Epithelial cell of proximal tubule (primary cell): ENCODE data around the gene COL5A2. TPM values are rescaled to one million over a fixed set of nuclear protein-coding genes. Genes with fewer than 3 reads are reported as not detected.

Source experiments
- DNase-seq: peaks from one replicate; pipeline ENCODE4 v3.0.0-alpha.2; 2011; ENCODE audit warnings: low read depth
- H3K4me3 ChIP-seq: 2 replicates; pipeline ENCODE4 v1.5.1; 2011; ENCODE audit warnings: low read depth, mild to moderate bottlenecking, low read length
- CTCF ChIP-seq: conservative IDR thresholded peaks from 2 replicates; pipeline ENCODE4 v1.5.1; 2012; ENCODE audit warnings: low read depth, mild to moderate bottlenecking, low read length
- total RNA-seq: library from RNA; depleted of rRNA; stranded (reverse); fragments of >200 nt; gene quantifications from 2 replicates; pipeline ENCODE4 v1.2.3, GENCODE V29; 2015

The COL5A2 gene
- total RNA-seq, 1 donor from 2014 or later, result 32.7 TPM

DNA sequence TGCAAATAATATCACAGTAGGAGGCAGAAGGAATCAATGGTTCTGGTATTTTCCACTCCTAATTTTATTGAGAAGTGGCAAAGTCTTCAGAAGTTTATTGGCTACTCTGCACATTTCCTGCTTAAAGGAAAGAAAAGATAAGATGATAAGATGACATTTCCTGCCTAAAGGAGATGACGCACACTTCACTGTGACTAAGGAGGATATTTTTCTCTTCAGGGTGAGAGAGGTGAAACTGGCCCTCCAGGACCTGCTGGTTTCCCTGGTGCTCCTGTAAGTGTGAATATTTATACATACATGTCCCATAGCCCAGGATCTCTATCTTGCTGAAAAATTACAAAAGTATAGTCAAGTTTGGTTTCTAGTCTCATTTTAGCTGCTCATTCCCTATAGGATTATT lies 177.5 kb downstream of the COL5A2 start:
- TF ChIP-seq CTCF, result no peak
- no peak overlapping the region for H3K4me3 ChIP-seq
- no peak for DNase-seq

- no peak overlapping the region for H3K4me3 ChIP-seq
- TF ChIP-seq CTCF, result no peak
- no peak for DNase-seq
These were observed 179.3 kb downstream of the COL5A2 start for GRCh38 chr2:189000221-189000620.

GRCh38 chr2:188997263-188997662 lies 182.3 kb downstream of the COL5A2 start:
- no peak overlapping the region for H3K4me3 ChIP-seq
- TF ChIP-seq CTCF, result no peak
- DNase-seq, result no peak

DNA sequence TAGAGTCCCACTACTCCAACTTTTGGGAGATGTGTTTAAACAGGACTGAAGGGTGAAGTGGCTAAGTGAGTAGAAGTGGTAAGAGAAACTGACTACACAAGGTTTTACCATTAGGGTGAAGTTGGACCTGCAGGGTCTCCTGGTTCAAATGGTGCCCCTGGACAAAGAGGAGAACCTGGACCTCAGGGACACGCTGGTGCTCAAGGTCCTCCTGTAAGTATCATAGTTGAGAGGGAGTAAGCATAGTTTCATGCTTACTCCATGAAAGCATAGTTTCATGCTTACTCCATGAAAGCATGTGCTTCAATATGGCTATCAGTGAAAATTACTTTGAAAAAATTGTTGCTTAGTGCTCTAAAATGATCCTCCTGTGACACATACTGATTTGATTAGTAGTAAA lies 186.3 kb downstream of the COL5A2 start:
- TF ChIP-seq CTCF, result no peak
- DNase-seq, result no peak
- no peak overlapping the region for H3K4me3 ChIP-seq

GRCh38 chr2:188986839-188987238 lies 192.7 kb downstream of the COL5A2 start:
- TF ChIP-seq CTCF, result no peak
- no peak overlapping the region for H3K4me3 ChIP-seq
- no peak for DNase-seq

- no peak for TF ChIP-seq CTCF
- H3K4me3 ChIP-seq, result no peak overlapping the region
- no peak for DNase-seq
These were observed 194.9 kb downstream of the COL5A2 start for GRCh38 chr2:188984680-188985079.

- DNase-seq, result peak; percentile 23
- TF ChIP-seq CTCF, result peak; percentile 60
- H3K4me3 ChIP-seq, result no peak overlapping the region
These were observed 195.5 kb downstream of the COL5A2 start for GRCh38 chr2:188984065-188984491.
